ENCODE data around the gene PISD.

The PISD gene

DNA sequence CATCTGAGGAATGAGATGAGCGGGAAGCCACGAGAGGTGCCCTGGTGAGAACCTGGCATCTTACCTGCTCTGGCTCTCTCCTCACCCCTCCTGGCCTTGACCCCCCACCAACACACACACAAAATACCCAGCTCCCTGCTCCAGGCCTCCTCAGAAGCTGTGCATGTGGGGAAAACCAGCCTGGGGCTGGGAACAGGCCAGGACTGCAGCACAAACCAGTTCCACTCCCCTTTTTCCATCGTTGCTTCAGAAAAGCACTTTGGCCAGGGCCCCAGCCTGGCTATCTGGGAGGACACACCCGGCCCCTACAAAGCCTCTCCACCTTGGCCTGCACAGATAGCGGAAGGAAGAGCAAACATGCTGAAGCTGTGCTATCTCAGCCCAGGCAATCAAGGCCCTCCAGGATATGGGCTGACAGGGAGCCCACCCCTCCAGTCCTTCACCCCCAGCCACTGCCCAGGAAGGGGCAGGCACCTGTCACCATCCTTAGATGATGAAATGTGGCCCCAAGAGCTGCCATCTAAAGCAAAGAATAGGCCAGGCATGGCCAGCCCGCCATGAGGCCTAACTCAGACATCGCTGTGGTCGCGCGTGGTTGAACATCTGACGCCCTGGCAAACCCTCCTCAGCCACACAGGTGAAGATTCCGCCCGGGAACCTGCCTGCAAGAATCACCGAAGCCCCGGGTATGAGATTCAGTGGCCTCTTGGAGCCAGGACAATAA, 35.4 kb downstream of the PISD start:
- Histone ChIP-seq H3K9ac (ENCODE audit: low read depth in 1 of 2, low read length in 2 of 2) (no peak overlapping the region), H3K36me3 (ENCODE audit: control insufficient read depth in 2 of 2, insufficient read depth in 2 of 2, low read length in 2 of 2) (peaks cover 2 to 6% of the 10 kb centered on the region in 2 donors), H3K27ac (ENCODE audit: low read depth in 2 of 2, low read length in 2 of 2) (peak overlapping the region in 1 of 2 donors; percentile 32), H3K4me1 (ENCODE audit: control insufficient read depth in 2 of 2, insufficient read depth in 2 of 2, low read length in 2 of 2) (peaks cover 28 to 32% of the 10 kb centered on the region in 2 donors), H3K9me3 (ENCODE audit: control insufficient read depth in 2 of 2, low read length in 2 of 2) (no peaks in the 10 kb centered on the region), H3K27me3 (ENCODE audit: control insufficient read depth in 2 of 2, insufficient read depth in 2 of 2, low read length in 2 of 2) (no peaks in the 10 kb centered on the region), H3K4me3 (ENCODE audit: low read length in 2 of 2) (no peak overlapping the region)

DNA sequence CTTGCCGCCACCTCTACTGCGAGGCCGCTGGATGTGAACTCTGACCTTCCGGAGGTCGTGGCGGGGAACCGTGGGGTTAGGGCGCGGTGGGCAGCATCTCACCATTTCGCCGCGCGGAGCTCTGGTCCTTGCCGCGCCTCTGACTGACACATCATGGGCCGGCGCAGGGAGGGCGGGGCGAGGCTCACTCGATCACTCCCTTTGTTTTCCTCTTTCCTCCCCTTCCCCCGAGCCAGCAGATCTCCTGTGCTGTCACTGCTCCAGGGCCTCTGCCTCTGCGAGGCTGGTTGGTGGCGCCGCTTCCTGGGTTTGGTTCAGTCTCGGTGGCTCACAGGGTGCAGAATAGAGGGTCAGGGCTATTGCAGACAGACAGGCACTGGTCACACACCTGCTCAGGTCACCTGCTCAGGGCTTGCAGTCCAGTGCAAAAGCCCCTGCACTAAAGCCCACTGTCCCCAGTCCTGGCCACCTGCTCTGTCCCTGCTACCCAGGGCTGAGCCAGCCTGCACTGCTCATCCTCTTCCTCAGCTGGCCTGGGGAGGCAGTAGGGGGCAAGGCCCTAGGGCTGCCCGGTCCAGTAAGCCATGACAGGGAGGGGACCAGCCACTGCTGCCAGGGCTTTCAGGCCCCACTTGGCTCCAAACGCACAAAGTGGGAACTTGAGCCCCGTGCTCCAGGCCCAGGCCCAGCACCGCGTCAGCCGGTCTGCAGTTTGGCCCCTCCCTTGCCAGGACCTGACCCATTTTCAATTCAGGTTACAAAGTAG, 36.2 kb downstream of the PISD start:
- Histone ChIP-seq H3K4me1 (ENCODE audit: control insufficient read depth in 2 of 2, insufficient read depth in 2 of 2, low read length in 2 of 2) (peaks cover 23 to 25% of the 10 kb centered on the region in 2 donors), H3K27me3 (ENCODE audit: control insufficient read depth in 2 of 2, insufficient read depth in 2 of 2, low read length in 2 of 2) (no peaks in the 10 kb centered on the region), H3K9ac (ENCODE audit: low read depth in 1 of 2, low read length in 2 of 2) (no peak overlapping the region), H3K36me3 (ENCODE audit: control insufficient read depth in 2 of 2, insufficient read depth in 2 of 2, low read length in 2 of 2) (peaks cover 8 to 14% of the 10 kb centered on the region in 2 donors), H3K9me3 (ENCODE audit: control insufficient read depth in 2 of 2, low read length in 2 of 2) (no peaks in the 10 kb centered on the region), H3K4me3 (ENCODE audit: low read length in 2 of 2) (no peak overlapping the region), H3K27ac (ENCODE audit: low read depth in 2 of 2, low read length in 2 of 2) (peak overlapping the region in 1 of 2 donors; percentile 52)

DNA sequence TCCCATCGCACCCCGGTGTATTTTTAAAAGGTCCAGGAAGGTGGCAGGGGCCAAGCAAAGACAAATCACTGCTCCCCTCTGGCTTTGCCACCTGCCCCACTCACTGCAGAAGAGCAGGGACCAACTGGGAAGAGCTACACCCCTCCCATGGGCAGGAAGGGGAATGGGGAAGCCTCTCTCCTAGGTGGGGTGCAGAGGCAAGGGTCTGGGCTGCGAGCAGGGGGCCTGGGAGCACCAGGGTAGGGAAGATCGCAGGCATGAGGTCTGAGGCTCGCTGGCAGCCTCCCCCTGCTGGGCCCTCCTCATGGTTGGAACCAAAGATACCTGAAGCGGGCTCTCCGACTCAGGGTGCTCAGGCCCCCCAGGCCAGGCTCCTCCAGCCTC, 36.8 kb downstream of the PISD start:
- H3K9ac ChIP-seq (ENCODE audit: low read depth in 1 of 2, low read length in 2 of 2) = no peak overlapping the region
- H3K36me3 ChIP-seq (ENCODE audit: control insufficient read depth in 2 of 2, insufficient read depth in 2 of 2, low read length in 2 of 2) = peaks cover 14 to 20% of the 10 kb centered on the region in 2 donors
- no peak overlapping the region for H3K4me3 ChIP-seq (ENCODE audit: low read length in 2 of 2)
- H3K9me3 ChIP-seq (ENCODE audit: control insufficient read depth in 2 of 2, low read length in 2 of 2) = no peaks in the 10 kb centered on the region
- H3K27me3 ChIP-seq (ENCODE audit: control insufficient read depth in 2 of 2, insufficient read depth in 2 of 2, low read length in 2 of 2) = no peaks in the 10 kb centered on the region
- peak overlapping the region in 1 of 2 donors; percentile 52 for H3K27ac ChIP-seq (ENCODE audit: low read depth in 2 of 2, low read length in 2 of 2)
- H3K4me1 ChIP-seq (ENCODE audit: control insufficient read depth in 2 of 2, insufficient read depth in 2 of 2, low read length in 2 of 2) = peaks cover 23 to 24% of the 10 kb centered on the region in 2 donors

DNA sequence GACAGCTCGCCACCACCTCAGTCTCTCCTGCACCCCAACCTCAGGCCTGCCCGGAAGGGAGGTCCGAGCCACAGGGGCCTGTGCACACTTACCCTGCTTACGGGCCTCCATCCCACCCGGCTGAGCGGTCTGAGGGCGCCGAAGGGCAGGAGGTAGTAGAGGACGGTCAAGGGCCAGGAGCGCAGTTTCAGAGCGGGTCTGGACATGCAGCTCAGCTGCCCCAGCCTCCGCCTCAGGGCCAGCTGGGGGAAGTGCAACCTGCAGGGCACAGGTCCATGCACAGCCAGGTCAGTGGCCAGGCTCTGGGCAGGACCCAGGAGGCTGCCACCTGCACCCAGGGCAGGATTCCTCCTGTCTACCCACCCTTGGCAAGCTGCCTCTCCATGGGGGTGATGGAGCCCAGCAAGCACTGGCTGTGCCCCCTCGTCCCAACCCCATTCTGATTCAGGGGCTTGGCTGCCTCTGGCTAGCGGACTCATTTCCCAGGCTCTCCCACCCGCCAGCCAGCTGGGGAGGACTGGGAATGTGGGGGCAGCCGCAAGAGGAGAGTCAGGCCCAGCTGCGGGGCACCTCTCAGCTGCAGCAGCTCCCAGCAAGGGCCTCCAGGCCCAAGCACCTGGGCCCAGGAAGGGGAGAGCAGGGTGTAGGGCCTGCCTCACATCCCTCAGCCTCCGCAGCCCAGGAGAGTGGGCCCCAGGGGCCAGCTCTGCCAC, 38.3 kb downstream of the PISD start:
- no peaks in the 10 kb centered on the region for H3K27me3 ChIP-seq (ENCODE audit: control insufficient read depth in 2 of 2, insufficient read depth in 2 of 2, low read length in 2 of 2)
- peaks cover 14 to 15% of the 10 kb centered on the region in 2 donors for H3K4me1 ChIP-seq (ENCODE audit: control insufficient read depth in 2 of 2, insufficient read depth in 2 of 2, low read length in 2 of 2)
- no peaks in the 10 kb centered on the region for H3K9me3 ChIP-seq (ENCODE audit: control insufficient read depth in 2 of 2, low read length in 2 of 2)
- no peak overlapping the region for H3K9ac ChIP-seq (ENCODE audit: low read depth in 1 of 2, low read length in 2 of 2)
- no peak overlapping the region for H3K4me3 ChIP-seq (ENCODE audit: low read length in 2 of 2)
- H3K27ac ChIP-seq (ENCODE audit: low read depth in 2 of 2, low read length in 2 of 2) = no peak overlapping the region
- peaks cover 27 to 35% of the 10 kb centered on the region in 2 donors for H3K36me3 ChIP-seq (ENCODE audit: control insufficient read depth in 2 of 2, insufficient read depth in 2 of 2, low read length in 2 of 2)

DNA sequence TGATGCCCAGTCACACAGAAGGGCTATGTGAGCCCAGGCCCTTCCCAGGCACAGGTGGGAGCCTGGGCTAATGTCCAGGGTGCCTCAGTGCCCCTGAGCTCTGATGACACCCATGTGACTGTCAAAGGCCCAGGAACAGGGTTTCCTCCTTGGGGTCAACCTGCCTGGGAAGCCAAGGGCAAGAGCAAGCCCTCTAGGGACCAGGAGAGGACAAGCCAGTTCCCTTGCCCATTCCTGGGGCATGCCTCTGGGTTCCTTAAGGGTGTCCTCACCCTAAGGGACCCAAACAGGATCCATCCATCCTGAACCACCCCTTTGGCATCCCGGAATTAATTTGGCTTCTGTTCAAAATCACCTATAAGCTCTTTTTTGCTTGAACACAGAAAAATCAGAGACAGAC, 39.0 kb downstream of the PISD start:
- no peak overlapping the region for H3K27ac ChIP-seq (ENCODE audit: low read depth in 2 of 2, low read length in 2 of 2)
- H3K4me3 ChIP-seq (ENCODE audit: low read length in 2 of 2) = no peak overlapping the region
- H3K4me1 ChIP-seq (ENCODE audit: control insufficient read depth in 2 of 2, insufficient read depth in 2 of 2, low read length in 2 of 2) = peaks cover 14 to 15% of the 10 kb centered on the region in 2 donors
- H3K9me3 ChIP-seq (ENCODE audit: control insufficient read depth in 2 of 2, low read length in 2 of 2) = no peaks in the 10 kb centered on the region
- H3K9ac ChIP-seq (ENCODE audit: low read depth in 1 of 2, low read length in 2 of 2) = no peak overlapping the region
- H3K36me3 ChIP-seq (ENCODE audit: control insufficient read depth in 2 of 2, insufficient read depth in 2 of 2, low read length in 2 of 2) = peaks cover 31 to 42% of the 10 kb centered on the region in 2 donors
- no peaks in the 10 kb centered on the region for H3K27me3 ChIP-seq (ENCODE audit: control insufficient read depth in 2 of 2, insufficient read depth in 2 of 2, low read length in 2 of 2)

DNA sequence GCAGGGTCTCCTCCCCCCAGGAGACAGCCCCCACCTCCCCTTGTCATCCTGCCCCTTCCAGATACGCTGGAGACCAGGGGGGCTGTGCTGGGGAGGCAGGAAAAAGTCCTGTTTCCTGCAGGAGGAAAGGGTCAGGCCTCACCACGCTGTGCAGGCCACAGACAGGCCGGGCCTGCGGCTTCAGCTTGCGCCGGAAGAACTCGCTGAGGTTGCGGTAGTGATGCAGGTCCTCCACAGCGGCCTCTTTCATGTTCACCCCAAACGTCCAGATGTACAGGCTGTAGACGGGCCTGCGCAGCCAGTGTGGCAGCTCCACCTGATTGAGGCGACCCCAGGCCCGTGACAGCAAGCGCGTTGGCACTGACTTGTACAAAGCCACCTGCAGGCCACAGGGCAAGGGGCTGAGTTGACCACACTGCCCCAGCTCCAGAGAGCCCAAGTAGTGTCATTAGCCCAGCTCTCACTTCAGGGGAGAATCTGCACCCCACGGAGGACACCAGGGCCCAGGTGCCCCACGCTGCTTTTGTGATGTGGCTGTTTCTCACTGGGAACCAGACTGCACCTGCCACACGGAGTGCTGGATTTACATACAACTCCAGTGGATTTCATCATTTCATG, 40.4 kb downstream of the PISD start:
- H3K4me3 ChIP-seq (ENCODE audit: low read length in 2 of 2) = no peak overlapping the region
- no peak overlapping the region for H3K27ac ChIP-seq (ENCODE audit: low read depth in 2 of 2, low read length in 2 of 2)
- no peaks in the 10 kb centered on the region for H3K9me3 ChIP-seq (ENCODE audit: control insufficient read depth in 2 of 2, low read length in 2 of 2)
- peaks cover 14 to 16% of the 10 kb centered on the region in 2 donors for H3K4me1 ChIP-seq (ENCODE audit: control insufficient read depth in 2 of 2, insufficient read depth in 2 of 2, low read length in 2 of 2)
- H3K36me3 ChIP-seq (ENCODE audit: control insufficient read depth in 2 of 2, insufficient read depth in 2 of 2, low read length in 2 of 2) = peaks cover 31 to 52% of the 10 kb centered on the region in 2 donors
- H3K9ac ChIP-seq (ENCODE audit: low read depth in 1 of 2, low read length in 2 of 2) = no peak overlapping the region
- H3K27me3 ChIP-seq (ENCODE audit: control insufficient read depth in 2 of 2, insufficient read depth in 2 of 2, low read length in 2 of 2) = no peaks in the 10 kb centered on the region

DNA sequence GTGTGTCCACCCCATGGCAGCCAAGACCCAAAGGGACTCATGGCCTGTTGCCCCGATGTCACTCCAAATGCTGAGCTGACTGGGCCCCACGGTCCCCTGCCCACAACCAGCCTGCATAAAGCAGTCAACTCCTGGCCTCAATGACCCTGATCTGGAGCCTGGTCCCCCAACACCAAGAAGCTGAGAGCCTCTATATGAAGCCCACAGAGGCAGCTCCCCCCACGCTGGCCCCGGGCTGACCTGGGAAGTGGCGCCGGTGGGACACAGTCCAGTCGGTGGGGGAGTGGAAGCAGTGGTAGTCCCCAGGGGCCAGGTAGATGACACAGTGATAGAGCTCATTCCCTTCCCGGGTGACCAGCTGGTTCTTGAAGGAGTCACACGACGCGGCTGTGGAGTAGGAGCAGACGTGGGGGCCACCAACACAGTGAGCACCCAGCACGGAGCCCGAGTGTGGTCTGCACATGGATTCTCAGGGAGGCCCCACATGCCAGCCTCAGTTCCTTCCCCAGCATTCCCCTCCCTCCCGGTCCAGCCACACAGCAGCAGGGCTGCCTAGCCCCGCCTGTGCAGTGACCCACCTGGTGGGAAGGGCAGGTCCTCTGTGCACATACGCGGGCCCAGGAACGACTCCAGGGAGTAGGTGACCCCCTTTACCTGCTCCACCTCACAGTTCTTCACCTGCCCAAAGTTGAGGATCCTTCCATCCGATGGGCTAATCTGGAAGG, 41.1 kb downstream of the PISD start:
- Histone ChIP-seq H3K4me3 (ENCODE audit: low read length in 2 of 2) (no peak overlapping the region), H3K27ac (ENCODE audit: low read depth in 2 of 2, low read length in 2 of 2) (no peak overlapping the region), H3K9ac (ENCODE audit: low read depth in 1 of 2, low read length in 2 of 2) (no peak overlapping the region), H3K27me3 (ENCODE audit: control insufficient read depth in 2 of 2, insufficient read depth in 2 of 2, low read length in 2 of 2) (no peaks in the 10 kb centered on the region), H3K36me3 (ENCODE audit: control insufficient read depth in 2 of 2, insufficient read depth in 2 of 2, low read length in 2 of 2) (peaks cover 31 to 52% of the 10 kb centered on the region in 2 donors), H3K4me1 (ENCODE audit: control insufficient read depth in 2 of 2, insufficient read depth in 2 of 2, low read length in 2 of 2) (peaks cover 9 to 16% of the 10 kb centered on the region in 2 donors), H3K9me3 (ENCODE audit: control insufficient read depth in 2 of 2, low read length in 2 of 2) (no peaks in the 10 kb centered on the region)

DNA sequence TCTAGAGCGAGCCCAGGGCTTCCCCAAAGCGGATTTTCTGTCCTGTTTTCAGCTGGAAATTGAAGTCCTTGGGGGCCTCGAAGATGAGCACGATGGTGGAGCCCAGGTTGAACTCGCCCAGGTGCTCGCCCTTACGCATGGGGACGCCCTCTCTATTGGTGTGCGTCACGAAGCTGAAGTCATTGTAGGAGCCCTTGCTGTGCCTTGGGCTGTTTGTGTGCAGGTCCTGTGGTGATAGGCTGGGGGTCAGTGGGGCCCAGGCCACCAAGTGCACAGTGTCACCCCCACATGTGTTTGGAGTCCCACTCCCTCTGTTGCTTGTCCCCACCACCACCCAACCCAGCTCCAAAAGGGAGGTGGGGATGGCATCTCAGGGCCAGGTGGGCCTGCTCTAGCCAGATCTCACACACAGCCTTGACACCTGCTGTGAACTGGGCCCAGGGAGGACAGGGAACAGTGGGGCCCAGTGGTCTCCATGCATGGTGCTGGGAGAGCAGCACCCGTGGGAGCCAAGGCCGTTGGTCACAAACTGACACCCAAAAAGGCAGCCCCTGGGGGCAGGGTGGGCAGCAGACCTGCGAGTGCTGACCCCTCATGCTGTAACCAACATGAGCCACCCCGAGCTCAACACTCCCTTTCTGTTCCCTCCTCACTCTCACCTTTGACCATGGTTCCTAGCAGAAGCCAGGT, 42.3 kb downstream of the PISD start:
- no peaks in the 10 kb centered on the region for H3K27me3 ChIP-seq (ENCODE audit: control insufficient read depth in 2 of 2, insufficient read depth in 2 of 2, low read length in 2 of 2)
- H3K9me3 ChIP-seq (ENCODE audit: control insufficient read depth in 2 of 2, low read length in 2 of 2) = no peaks in the 10 kb centered on the region
- no peak overlapping the region for H3K9ac ChIP-seq (ENCODE audit: low read depth in 1 of 2, low read length in 2 of 2)
- H3K36me3 ChIP-seq (ENCODE audit: control insufficient read depth in 2 of 2, insufficient read depth in 2 of 2, low read length in 2 of 2) = peaks cover 31 to 52% of the 10 kb centered on the region in 2 donors
- H3K4me1 ChIP-seq (ENCODE audit: control insufficient read depth in 2 of 2, insufficient read depth in 2 of 2, low read length in 2 of 2) = peaks cover 7 to 13% of the 10 kb centered on the region in 2 donors
- no peak overlapping the region for H3K27ac ChIP-seq (ENCODE audit: low read depth in 2 of 2, low read length in 2 of 2)
- no peak overlapping the region for H3K4me3 ChIP-seq (ENCODE audit: low read length in 2 of 2)

All from mucosa of rectum (tissue), 2 donors.